ENCODE data around the gene IQCK. TPM values are rescaled to one million over a fixed set of nuclear protein-coding genes. Genes with fewer than 3 reads are reported as not detected.

Gene IQCK
- total RNA-seq, 1 donor from 2014 or later: 5.8 TPM

GRCh38 chr16:19883966-19884485 is 166.0 kb downstream of the IQCK start:
- Mint-ChIP-seq H3K4me3 (ENCODE audit: unreplicated experiment) (peak overlapping the region; percentile 65), H3K27me3 (ENCODE audit: unreplicated experiment) (peaks cover 27% of the 10 kb centered on the region), H3K27ac (ENCODE audit: unreplicated experiment) (no peak overlapping the region), H3K4me1 (ENCODE audit: unreplicated experiment) (peaks cover 19% of the 10 kb centered on the region), H3K36me3 (ENCODE audit: unreplicated experiment) (no peaks in the 10 kb centered on the region), H3K9me3 (ENCODE audit: unreplicated experiment) (no peaks in the 10 kb centered on the region)
- no peak for DNase-seq (ENCODE audit: extremely low spot score, unreplicated experiment)
- no peak for TF ChIP-seq CTCF (IDR thresholded peaks at IDR 0.05)

- Mint-ChIP-seq H3K9me3 (ENCODE audit: unreplicated experiment) (no peaks in the 10 kb centered on the region), H3K27ac (ENCODE audit: unreplicated experiment) (no peak within 1 kb of the TSS), H3K4me3 (ENCODE audit: unreplicated experiment) (peak within 1 kb of the TSS; percentile 71), H3K36me3 (ENCODE audit: unreplicated experiment) (no peaks in the 10 kb centered on the region), H3K27me3 (ENCODE audit: unreplicated experiment) (peaks cover 27% of the 10 kb centered on the region), H3K4me1 (ENCODE audit: unreplicated experiment) (peaks cover 19% of the 10 kb centered on the region)
- no peak for DNase-seq (ENCODE audit: extremely low spot score, unreplicated experiment)
- peak; percentile 23 for TF ChIP-seq CTCF (IDR thresholded peaks at IDR 0.05)
These were observed 166.8 kb downstream of the IQCK start, which contains the start of gene GPRC5B for GRCh38 chr16:19884611-19885450. TSS of gene GPRC5B (minus strand) at chr16:19884848. CDS start at chr16:19872845, 12,003 bp downstream.

- H3K36me3 Mint-ChIP-seq (ENCODE audit: unreplicated experiment): no peaks in the 10 kb centered on the region
- peaks cover 19% of the 10 kb centered on the region for H3K4me1 Mint-ChIP-seq (ENCODE audit: unreplicated experiment)
- peak overlapping the region; percentile 71 for H3K4me3 Mint-ChIP-seq (ENCODE audit: unreplicated experiment)
- no peak for DNase-seq (ENCODE audit: extremely low spot score, unreplicated experiment)
- H3K27me3 Mint-ChIP-seq (ENCODE audit: unreplicated experiment): peaks cover 27% of the 10 kb centered on the region
- no peaks in the 10 kb centered on the region for H3K9me3 Mint-ChIP-seq (ENCODE audit: unreplicated experiment)
- TF ChIP-seq CTCF (IDR thresholded peaks at IDR 0.05): no peak
- H3K27ac Mint-ChIP-seq (ENCODE audit: unreplicated experiment): no peak overlapping the region
These were observed 167.5 kb downstream of the IQCK start for GRCh38 chr16:19885451-19886072.

GRCh38 chr16:19886073-19886941 is 168.2 kb downstream of the IQCK start:
- Mint-ChIP-seq H3K27ac (ENCODE audit: unreplicated experiment) (no peak overlapping the region), H3K36me3 (ENCODE audit: unreplicated experiment) (no peaks in the 10 kb centered on the region), H3K4me1 (ENCODE audit: unreplicated experiment) (peaks cover 19% of the 10 kb centered on the region), H3K4me3 (ENCODE audit: unreplicated experiment) (peak overlapping the region; percentile 71), H3K27me3 (ENCODE audit: unreplicated experiment) (peaks cover 27% of the 10 kb centered on the region), H3K9me3 (ENCODE audit: unreplicated experiment) (no peaks in the 10 kb centered on the region)
- TF ChIP-seq CTCF (IDR thresholded peaks at IDR 0.05): peak; percentile 99
- DNase-seq (ENCODE audit: extremely low spot score, unreplicated experiment): peak; percentile 89
